ENCODE data around the gene CCDC112. TPM values are rescaled to one million over a fixed set of nuclear protein-coding genes. Genes with fewer than 3 reads are reported as not detected.
A peak's percentile ranks its signal among the peaks of the same experiment; 100 is the strongest.

CCDC112 gene
- 1 to 10 TPM; 3.7 to 5.7 (median 4.9) TPM for total RNA-seq

DNA sequence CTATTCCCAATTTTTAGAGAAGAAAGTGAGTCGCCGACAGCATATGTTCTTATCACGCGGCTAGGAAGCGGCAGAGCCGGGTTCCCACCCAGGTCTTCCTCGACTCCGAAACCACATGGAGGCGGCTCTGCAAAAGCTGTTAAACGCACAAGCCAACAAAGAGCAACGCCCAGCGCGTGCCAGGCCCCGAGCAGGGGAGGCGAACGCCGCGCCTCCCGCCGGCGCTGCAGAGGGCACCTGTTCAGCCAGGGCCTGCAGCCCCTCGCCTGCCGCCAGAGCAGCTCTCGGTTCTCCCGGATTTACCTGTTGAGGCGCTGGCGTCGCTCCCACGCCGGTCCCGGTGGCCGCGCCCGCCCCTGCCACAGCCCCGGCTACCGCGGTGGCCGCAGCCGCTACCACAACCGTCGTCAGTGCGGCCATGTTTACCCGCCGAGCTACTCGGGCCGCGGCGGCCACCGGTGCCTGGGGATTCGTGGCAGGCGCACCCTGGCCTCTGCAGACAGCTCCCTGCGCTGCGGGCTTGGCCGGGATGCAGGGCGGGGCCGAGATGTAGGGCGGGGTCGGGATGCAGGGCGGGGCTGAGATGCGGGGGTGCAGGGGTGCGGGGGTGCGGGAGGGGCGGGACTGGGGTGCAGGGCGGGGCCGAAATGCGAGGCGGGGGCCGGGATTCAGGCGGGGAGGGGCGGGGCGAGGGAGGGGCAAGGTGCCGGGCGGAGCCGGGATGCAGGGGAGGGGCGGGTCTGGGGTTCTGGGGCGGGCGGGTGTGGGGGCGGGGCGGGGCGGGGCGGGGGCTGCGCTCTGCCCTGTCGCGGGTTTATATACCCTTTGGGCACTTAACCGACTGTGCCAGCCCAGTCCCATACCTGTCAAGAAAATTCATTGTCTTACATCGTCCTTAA, at the start of gene CCDC112:
CCDC112 (minus strand) TSS at position 531 of the 899 bp plus-strand sequence; CDS start at position 420, 111 bp downstream.
- DNase-seq (ENCODE audit: low spot score in 2 of 2), result peak; percentile 57 to 95
- WGBS, 2 donors, result 0 to 1% methylated on average over 21 to 25 of the region's 86 CpGs
- peak within 1 kb of the TSS; percentile 47 for H3K4me3 ChIP-seq (ENCODE audit: low read depth, poor library complexity, severe bottlenecking)
- TF ChIP-seq POLR2A (IDR thresholded peaks at IDR 0.05), result no peak
- TF ChIP-seq, protein P1, sequence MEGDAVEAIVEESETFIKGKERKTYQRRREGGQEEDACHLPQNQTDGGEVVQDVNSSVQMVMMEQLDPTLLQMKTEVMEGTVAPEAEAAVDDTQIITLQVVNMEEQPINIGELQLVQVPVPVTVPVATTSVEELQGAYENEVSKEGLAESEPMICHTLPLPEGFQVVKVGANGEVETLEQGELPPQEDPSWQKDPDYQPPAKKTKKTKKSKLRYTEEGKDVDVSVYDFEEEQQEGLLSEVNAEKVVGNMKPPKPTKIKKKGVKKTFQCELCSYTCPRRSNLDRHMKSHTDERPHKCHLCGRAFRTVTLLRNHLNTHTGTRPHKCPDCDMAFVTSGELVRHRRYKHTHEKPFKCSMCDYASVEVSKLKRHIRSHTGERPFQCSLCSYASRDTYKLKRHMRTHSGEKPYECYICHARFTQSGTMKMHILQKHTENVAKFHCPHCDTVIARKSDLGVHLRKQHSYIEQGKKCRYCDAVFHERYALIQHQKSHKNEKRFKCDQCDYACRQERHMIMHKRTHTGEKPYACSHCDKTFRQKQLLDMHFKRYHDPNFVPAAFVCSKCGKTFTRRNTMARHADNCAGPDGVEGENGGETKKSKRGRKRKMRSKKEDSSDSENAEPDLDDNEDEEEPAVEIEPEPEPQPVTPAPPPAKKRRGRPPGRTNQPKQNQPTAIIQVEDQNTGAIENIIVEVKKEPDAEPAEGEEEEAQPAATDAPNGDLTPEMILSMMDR (IDR thresholded peaks at IDR 0.05), result no peak
- intact Hi-C loops (cut with DNase I; ENCODE audit: low total_unique reads), result no loop called here

- no peak for DNase-seq (ENCODE audit: low spot score in 2 of 2)
- no peak overlapping the region for H3K4me3 ChIP-seq (ENCODE audit: low read depth, poor library complexity, severe bottlenecking)
- intact Hi-C loops (cut with DNase I; ENCODE audit: low total_unique reads), result no loop called here
- TF ChIP-seq, protein P1 (IDR thresholded peaks at IDR 0.05), result no peak
- TF ChIP-seq POLR2A (IDR thresholded peaks at IDR 0.05), result no peak
Observed at GRCh38 chr5:115345344-115345743, 48.9 kb upstream of the CCDC112 start.

GRCh38 chr5:115343855-115344254, 47.4 kb upstream of the CCDC112 start:
- no peak for DNase-seq (ENCODE audit: low spot score in 2 of 2)
- TF ChIP-seq POLR2A (IDR thresholded peaks at IDR 0.05), result no peak
- TF ChIP-seq, protein P1 (IDR thresholded peaks at IDR 0.05), result no peak
- 70 to 76% methylated on average over 1 of the region's 1 CpG for WGBS, 2 donors
- H3K4me3 ChIP-seq (ENCODE audit: low read depth, poor library complexity, severe bottlenecking), result no peak overlapping the region
- intact Hi-C loops (cut with DNase I; ENCODE audit: low total_unique reads), result no loop called here

DNA sequence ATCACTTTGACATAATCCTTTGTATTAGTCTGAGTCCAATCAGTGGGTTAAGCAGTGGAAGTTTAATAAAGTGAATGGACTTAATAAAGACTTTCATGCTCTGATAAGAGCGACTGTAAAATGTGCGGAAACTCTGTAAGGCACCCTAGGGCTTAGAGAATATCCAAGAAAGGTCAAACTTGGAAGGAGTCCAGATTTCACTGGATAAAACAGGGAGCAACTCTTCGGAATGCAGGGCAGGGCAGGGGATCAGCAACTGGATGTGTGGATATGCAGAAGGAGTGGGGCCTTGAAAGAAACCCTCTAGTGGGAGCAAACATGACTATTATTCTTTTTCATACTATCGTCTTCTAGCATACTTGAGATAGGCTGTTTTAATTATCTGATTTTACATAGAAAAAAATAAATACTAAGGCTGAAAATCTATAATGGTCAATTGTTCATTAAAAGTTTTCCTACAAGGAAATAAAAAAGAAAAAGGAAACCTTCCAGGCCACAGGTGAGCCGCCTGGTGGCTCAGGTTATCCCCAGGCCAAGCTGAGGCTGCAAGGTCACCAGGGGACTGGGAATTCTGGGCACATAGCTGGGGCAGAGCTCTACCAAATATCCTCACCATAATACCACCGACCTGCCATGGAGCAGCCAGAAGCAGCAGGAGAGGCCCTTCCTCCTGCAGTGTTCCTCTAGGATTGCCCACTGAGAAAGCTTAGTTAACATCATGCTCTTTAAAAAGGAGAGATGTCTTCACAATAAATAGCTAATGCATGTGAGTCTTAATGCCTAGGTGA, 46.3 kb upstream of the CCDC112 start:
- no peak for TF ChIP-seq POLR2A (IDR thresholded peaks at IDR 0.05)
- TF ChIP-seq, protein P1 (IDR thresholded peaks at IDR 0.05), result no peak
- WGBS, 2 donors, result 87 to 88% methylated on average over 6 of the region's 6 CpGs
- H3K4me3 ChIP-seq (ENCODE audit: low read depth, poor library complexity, severe bottlenecking), result no peak overlapping the region
- intact Hi-C loops (cut with DNase I; ENCODE audit: low total_unique reads), result no loop called here
- no peak for DNase-seq (ENCODE audit: low spot score in 2 of 2)

- 74 to 83% methylated on average over 2 of the region's 2 CpGs for WGBS, 2 donors
- intact Hi-C loops (cut with DNase I; ENCODE audit: low total_unique reads), result no loop called here
- no peak overlapping the region for H3K4me3 ChIP-seq (ENCODE audit: low read depth, poor library complexity, severe bottlenecking)
- no peak for TF ChIP-seq POLR2A (IDR thresholded peaks at IDR 0.05)
- TF ChIP-seq, protein P1 (IDR thresholded peaks at IDR 0.05), result no peak
- DNase-seq (ENCODE audit: low spot score in 2 of 2), result no peak
Observed at GRCh38 chr5:115341745-115342144, 45.3 kb upstream of the CCDC112 start.

Measured in lower leg skin (tissue), 4 donors.